HepG2 (cell line): ENCODE results near the gene MGAT5. TPM values are rescaled to one million over a fixed set of nuclear protein-coding genes. Genes with fewer than 3 reads are reported as not detected.

Experiments
- ATAC-seq: fragments of 200-7000 bp; cut with Tn5 transposase; 3 replicates; pipeline ENCODE4 v1.9.1; 2020; ENCODE audit warnings: mild to moderate bottlenecking, moderate library complexity
- BruUV-seq: library from RNA; stranded (reverse); fragments of 400-500 nt; replicated peaks from 2 replicates; lab custom pipeline; 2021; lab: Mats Ljungman, UMichigan
- CTCF ChIA-PET: fragments of 300-600 bp; formaldehyde crosslinking; extraction: SDS; loops from one replicate; lab custom pipeline; 2021; ENCODE audit warnings: low total read pairs, inconsistent platforms, low intra/inter-chr PET ratio; lab: Yijun Ruan, JAX
- POLR2A ChIA-PET: fragments of 350-600 bp; sonication (Branson Sonifier 250); formaldehyde crosslinking; loops from one replicate; lab custom pipeline; 2020; ENCODE audit warnings: antibody characterized with exemption, inconsistent platforms; lab: Yijun Ruan, JAX
- DNase-seq: peaks from one replicate; pipeline ENCODE4 v3.0.0-alpha.2; 2015; ENCODE audit warnings: low spot score
- FAIRE-seq: peaks from 3 replicates; lab custom pipeline; 2011; peaks lifted over from hg19 to GRCh38; lab: Jason Lieb, UNC
- H2AFZ ChIP-seq: one replicate; pipeline ENCODE4 v1.6.1; 2011; ENCODE audit warnings: low read length, inconsistent platforms
- H3K27ac ChIP-seq: fragments of 300-600 bp; 3 replicates; pipeline ENCODE4 v1.8.0; 2011; ENCODE audit warnings: mixed run types, mild to moderate bottlenecking, mixed read lengths, low read length, inconsistent platforms; ENCODE audit not compliant: insufficient read depth; ENCODE audit errors: extremely low read length
- H3K27me3 ChIP-seq, 2 experiments: fragments of 200-600 bp in 1 of 2; 2 replicates in 1 of 2; 3 replicates in 1 of 2; pipeline versions ENCODE4 v1.6.0 to v1.8.0; 2011; ENCODE audit warnings: low read length in 2 of 2, mild to moderate bottlenecking in 2 of 2, moderate library complexity in 2 of 2, inconsistent platforms in 1 of 2; ENCODE audit not compliant: insufficient read depth in 2 of 2, control insufficient read depth in 1 of 2
- H3K36me3 ChIP-seq, 2 experiments: fragments of 200-600 bp in 1 of 2; replicated peaks in 1 of 2; 2 replicates in 1 of 2; 3 replicates in 1 of 2; pipeline versions ENCODE4 v1.5.1 to v1.8.0; 2011; ENCODE audit warnings: low read length in 2 of 2, inconsistent platforms in 1 of 2; ENCODE audit not compliant: insufficient read depth in 2 of 2, control insufficient read depth in 1 of 2
- H3K4me1 ChIP-seq: 2 replicates; pipeline ENCODE4 v1.5.1; 2012; ENCODE audit warnings: low read length, inconsistent platforms; ENCODE audit not compliant: insufficient read depth
- H3K4me2 ChIP-seq: 2 replicates; pipeline ENCODE4 v1.6.0; 2011; ENCODE audit warnings: low read depth, low read length, inconsistent platforms
- H3K4me3 ChIP-seq, 3 experiments: fragments of 200-600 bp in 1 of 3; sonication (generic), shearing (Covaris generic) in 1 of 3; replicated peaks in 1 of 3; 2 replicates each; pipeline ENCODE4 v1.5.1; 2011 to 2016; ENCODE audit warnings: low read length in 3 of 3, inconsistent platforms in 2 of 3, low read depth in 2 of 3, mild to moderate bottlenecking in 2 of 3, control low read depth in 1 of 3, mixed read lengths in 1 of 3; ENCODE audit not compliant: insufficient read depth in 1 of 3
- H3K79me2 ChIP-seq: one replicate; pipeline ENCODE4 v1.6.1; 2011; ENCODE audit warnings: low read length, inconsistent platforms; ENCODE audit not compliant: insufficient read depth
- H3K9ac ChIP-seq: 2 replicates; pipeline ENCODE4 v1.6.0; 2011; ENCODE audit warnings: mild to moderate bottlenecking, low read depth, low read length, inconsistent platforms; ENCODE audit not compliant: insufficient read depth
- H3K9me3 ChIP-seq: 2 replicates; pipeline ENCODE4 v1.5.1; 2012; ENCODE audit warnings: mild to moderate bottlenecking, low read length
- H4K20me1 ChIP-seq: 2 replicates; pipeline ENCODE4 v1.6.0; 2011; ENCODE audit warnings: inconsistent platforms, mild to moderate bottlenecking, low read length, moderate library complexity; ENCODE audit not compliant: insufficient read depth
- CHCHD3 ChIP-seq: sonication (generic); formaldehyde crosslinking; IDR thresholded peaks from 2 replicates; pipeline ENCODE4 v1.8.0; 2022; ENCODE audit warnings: mild to moderate bottlenecking, missing genetic modification reagents, moderate library complexity
- GTF3A ChIP-seq: sonication (generic); formaldehyde crosslinking; conservative IDR thresholded peaks from 2 replicates; pipeline ENCODE4 v1.4.0; 2020; ENCODE audit warnings: mild to moderate bottlenecking, missing genetic modification reagents
- HCFC1 ChIP-seq: fragments of 150-350 bp; IDR thresholded peaks from 2 replicates; pipeline ENCODE4 v1.6.1; 2014; ENCODE audit warnings: low read depth, low read length
- HMG20B ChIP-seq: conservative IDR thresholded peaks from 2 replicates; pipeline ENCODE4 v1.6.1; 2016; ENCODE audit warnings: missing genetic modification reagents, missing compliant biosample characterization
- IKZF1 ChIP-seq: fragments of 450-650 bp; IDR thresholded peaks from 2 replicates; pipeline ENCODE4 v1.7.1; 2016
- KLF12 ChIP-seq: sonication (generic); formaldehyde crosslinking; IDR thresholded peaks from 2 replicates; pipeline ENCODE4 v1.4.0; 2020; ENCODE audit warnings: missing genetic modification reagents, borderline replicate concordance
- MAF1 ChIP-seq: sonication (generic); formaldehyde crosslinking; IDR thresholded peaks from 2 replicates; pipeline ENCODE4 v1.5.0; 2020; ENCODE audit warnings: missing genetic modification reagents, borderline replicate concordance
- RBFOX2 ChIP-seq: fragments of 200-400 bp; formaldehyde crosslinking; IDR thresholded peaks from 2 replicates; pipeline ENCODE4 v1.6.1; 2017; ENCODE audit warnings: low read depth, mild to moderate bottlenecking, low read length
- RBM22 ChIP-seq: fragments of 200-400 bp; formaldehyde crosslinking; optimal IDR thresholded peaks from 2 replicates; pipeline ENCODE3; 2017; ENCODE audit warnings: mild to moderate bottlenecking, low read length, moderate library complexity
- WIZ ChIP-seq: sonication (generic); formaldehyde crosslinking; IDR thresholded peaks from 2 replicates; pipeline ENCODE4 v1.5.1; 2020; ENCODE audit warnings: mild to moderate bottlenecking, missing genetic modification reagents
- ZBTB1 ChIP-seq: sonication (generic); formaldehyde crosslinking; IDR thresholded peaks from 2 replicates; pipeline ENCODE4 v1.4.0; 2020; ENCODE audit warnings: missing genetic modification reagents, borderline replicate concordance
- ZFY ChIP-seq: sonication (generic); formaldehyde crosslinking; IDR thresholded peaks from 2 replicates; pipeline ENCODE4 v1.4.0; 2020; ENCODE audit warnings: missing genetic modification reagents
- ZNF160 ChIP-seq: sonication (generic); formaldehyde crosslinking; IDR thresholded peaks from 2 replicates; pipeline ENCODE4 v1.8.0; 2022; ENCODE audit warnings: mild to moderate bottlenecking, inconsistent platforms, missing genetic modification reagents
- WGBS: methylation state at CpG from one replicate; pipeline ENCODE4 v1.1.6; 2017; ENCODE audit warnings: low lambda C conversion rate; 5-methylcytosine and 5-hydroxymethylcytosine counted together
- in situ Hi-C: cut with HindIII; loops from 2 replicates; pipeline ENCODE4 v1.10.0; 2017; ENCODE audit warnings: low pct_unique_long_range_greater_than_20kb; ENCODE audit not compliant: extremely low pct_ligation_motif_present
- intact Hi-C: fragments of 100-400 bp; cut with micrococcal nuclease; formaldehyde crosslinking; loops from one replicate; pipeline ENCODE4 v1.10.0; 2022; ENCODE audit not compliant: unreplicated experiment
- polyA plus RNA-seq, 8 experiments: library from polyadenylated mRNA; depleted of rRNA in 3 of 8; stranded (reverse) in 7 of 8; unstranded in 1 of 8; fragments of >200 nt; fragmentation: Illumina TruSeq in 4 of 8; extraction: Trizol in 4 of 8; gene quantifications; 2 replicates each; pipeline versions ENCODE4 v1.2.1 to v1.2.3, GENCODE V29; 2011 to 2016; ENCODE audit warnings: low read depth in 4 of 8, missing spikeins in 1 of 8, mixed read lengths in 1 of 8; ENCODE audit not compliant: insufficient read depth in 1 of 8
- total RNA-seq, 5 experiments: library from RNA; depleted of rRNA; stranded (reverse); fragments of >200 nt; fragmentation: Illumina TruSeq; extraction: Trizol; gene quantifications; 2 replicates each; pipeline ENCODE4 v1.2.3, GENCODE V29; 2016; ENCODE audit warnings: low read depth in 1 of 5
- TF ChIP-seq, protein P1 (sequence below): sonication (generic); formaldehyde crosslinking; IDR thresholded peaks from 2 replicates; pipeline ENCODE4 v1.5.1; 2020; ENCODE audit warnings: mild to moderate bottlenecking, missing genetic modification reagents, moderate library complexity
- TF ChIP-seq, protein P2 (sequence below): sonication (generic); formaldehyde crosslinking; IDR thresholded peaks from 2 replicates; pipeline ENCODE4 v1.8.0; 2022; ENCODE audit warnings: missing genetic modification reagents, mild to moderate bottlenecking, inconsistent platforms, borderline replicate concordance
- TF ChIP-seq, protein P3 (sequence below): sonication (generic); formaldehyde crosslinking; IDR thresholded peaks from 2 replicates; pipeline ENCODE4 v1.5.0; 2020; ENCODE audit warnings: missing genetic modification reagents
- TF ChIP-seq, protein P4 (sequence below): sonication (generic); formaldehyde crosslinking; IDR thresholded peaks from 2 replicates; pipeline ENCODE4 v1.4.0; 2020; ENCODE audit warnings: missing genetic modification reagents

Gene MGAT5
- total and polyA plus RNA-seq, 2 of the 13 experiments (the other 11 are each of a cell fraction or from before 2014, with no cell fraction given): 33.1 to 60.2 TPM

DNA sequence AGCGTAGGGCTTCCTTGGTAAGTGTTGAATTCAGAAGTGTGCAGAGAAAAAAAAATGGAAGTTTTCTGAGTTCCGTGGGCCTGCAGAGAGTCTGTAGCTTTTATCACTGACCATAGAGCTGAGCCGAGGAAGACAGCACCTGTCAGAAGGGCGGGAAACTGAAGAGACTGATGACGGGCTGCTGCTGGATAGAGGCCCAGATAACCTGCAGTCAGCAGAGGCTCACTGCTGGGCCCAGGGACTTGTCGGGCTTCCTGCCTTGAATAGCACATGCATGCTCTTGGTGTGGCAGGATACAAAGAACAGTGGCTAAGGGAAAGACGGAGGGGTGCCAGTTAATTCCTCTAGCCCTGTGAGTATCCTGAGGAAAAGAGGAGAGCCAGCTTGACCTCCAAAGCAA is 166.4 kb downstream of the MGAT5 start:
- BruUV-seq: no TSS peak
- Histone ChIP-seq H3K27ac (no peak overlapping the region), H3K36me3 (peaks cover 22 to 76% of the 10 kb centered on the region in 2 experiments), H3K9me3 (no peaks in the 10 kb centered on the region), H3K9ac (no peak overlapping the region), H3K79me2 (peaks cover 94% of the 10 kb centered on the region), H4K20me1 (peaks cover 26% of the 10 kb centered on the region), H2AFZ (no peak overlapping the region), H3K27me3 (no peaks in the 10 kb centered on the region), H3K4me1 (peaks cover 64% of the 10 kb centered on the region), H3K4me3 (no peak overlapping the region), H3K4me2 (no peak overlapping the region)
- CTCF ChIA-PET: no interaction called here
- POLR2A ChIA-PET: interaction anchor here (2.1 to 5.2 kb wide), 2 partner anchors 8 to 11 kb away, joined by 13 to 22 read pairs; no protein-coding TSS in a partner anchor
- no peak for FAIRE-seq
- in situ Hi-C loops: no loop called here
- intact Hi-C loops: no loop called here
- 84% methylated on average over 7 of the region's 7 CpGs for WGBS
- DNase-seq: no peak
- ATAC-seq: peak; percentile 46
- TF ChIP-seq, protein P1, sequence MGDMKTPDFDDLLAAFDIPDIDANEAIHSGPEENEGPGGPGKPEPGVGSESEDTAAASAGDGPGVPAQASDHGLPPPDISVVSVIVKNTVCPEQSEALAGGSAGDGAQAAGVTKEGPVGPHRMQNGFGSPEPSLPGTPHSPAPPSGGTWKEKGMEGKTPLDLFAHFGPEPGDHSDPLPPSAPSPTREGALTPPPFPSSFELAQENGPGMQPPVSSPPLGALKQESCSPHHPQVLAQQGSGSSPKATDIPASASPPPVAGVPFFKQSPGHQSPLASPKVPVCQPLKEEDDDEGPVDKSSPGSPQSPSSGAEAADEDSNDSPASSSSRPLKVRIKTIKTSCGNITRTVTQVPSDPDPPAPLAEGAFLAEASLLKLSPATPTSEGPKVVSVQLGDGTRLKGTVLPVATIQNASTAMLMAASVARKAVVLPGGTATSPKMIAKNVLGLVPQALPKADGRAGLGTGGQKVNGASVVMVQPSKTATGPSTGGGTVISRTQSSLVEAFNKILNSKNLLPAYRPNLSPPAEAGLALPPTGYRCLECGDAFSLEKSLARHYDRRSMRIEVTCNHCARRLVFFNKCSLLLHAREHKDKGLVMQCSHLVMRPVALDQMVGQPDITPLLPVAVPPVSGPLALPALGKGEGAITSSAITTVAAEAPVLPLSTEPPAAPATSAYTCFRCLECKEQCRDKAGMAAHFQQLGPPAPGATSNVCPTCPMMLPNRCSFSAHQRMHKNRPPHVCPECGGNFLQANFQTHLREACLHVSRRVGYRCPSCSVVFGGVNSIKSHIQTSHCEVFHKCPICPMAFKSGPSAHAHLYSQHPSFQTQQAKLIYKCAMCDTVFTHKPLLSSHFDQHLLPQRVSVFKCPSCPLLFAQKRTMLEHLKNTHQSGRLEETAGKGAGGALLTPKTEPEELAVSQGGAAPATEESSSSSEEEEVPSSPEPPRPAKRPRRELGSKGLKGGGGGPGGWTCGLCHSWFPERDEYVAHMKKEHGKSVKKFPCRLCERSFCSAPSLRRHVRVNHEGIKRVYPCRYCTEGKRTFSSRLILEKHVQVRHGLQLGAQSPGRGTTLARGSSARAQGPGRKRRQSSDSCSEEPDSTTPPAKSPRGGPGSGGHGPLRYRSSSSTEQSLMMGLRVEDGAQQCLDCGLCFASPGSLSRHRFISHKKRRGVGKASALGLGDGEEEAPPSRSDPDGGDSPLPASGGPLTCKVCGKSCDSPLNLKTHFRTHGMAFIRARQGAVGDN (CRISPR knock-in tag): peak; percentile 36
- 0 out of 2 replicates have a peak, but pooled peaks have one; percentile 16 for TF ChIP-seq ZFY (CRISPR knock-in tag)
- TF ChIP-seq ZBTB1 (CRISPR knock-in tag): no peak
- TF ChIP-seq GTF3A (CRISPR knock-in tag): no peak
- TF ChIP-seq, protein P2, sequence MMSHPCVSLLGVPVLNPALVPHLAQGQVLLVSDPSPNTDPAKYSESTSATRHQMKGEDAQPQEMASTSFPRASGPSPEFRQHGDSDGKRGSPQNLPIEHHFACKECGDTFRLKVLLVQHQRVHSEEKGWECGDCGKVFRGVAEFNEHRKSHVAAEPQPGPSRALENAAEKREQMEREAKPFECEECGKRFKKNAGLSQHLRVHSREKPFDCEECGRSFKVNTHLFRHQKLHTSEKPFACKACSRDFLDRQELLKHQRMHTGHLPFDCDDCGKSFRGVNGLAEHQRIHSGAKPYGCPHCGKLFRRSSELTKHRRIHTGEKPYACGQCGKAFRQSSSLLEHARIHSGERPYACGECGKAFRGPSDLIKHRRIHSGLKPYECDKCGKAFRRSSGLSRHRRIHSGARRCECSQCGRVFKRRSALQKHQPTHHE (CRISPR knock-in tag): no peak
- TF ChIP-seq KLF12 (CRISPR knock-in tag): no peak
- TF ChIP-seq HCFC1: no peak
- no peak for TF ChIP-seq HMG20B (CRISPR knock-in tag)
- no peak for TF ChIP-seq MAF1 (CRISPR knock-in tag)
- TF ChIP-seq CHCHD3: no peak
- TF ChIP-seq RBM22: peak; percentile 80
- TF ChIP-seq, protein P3, sequence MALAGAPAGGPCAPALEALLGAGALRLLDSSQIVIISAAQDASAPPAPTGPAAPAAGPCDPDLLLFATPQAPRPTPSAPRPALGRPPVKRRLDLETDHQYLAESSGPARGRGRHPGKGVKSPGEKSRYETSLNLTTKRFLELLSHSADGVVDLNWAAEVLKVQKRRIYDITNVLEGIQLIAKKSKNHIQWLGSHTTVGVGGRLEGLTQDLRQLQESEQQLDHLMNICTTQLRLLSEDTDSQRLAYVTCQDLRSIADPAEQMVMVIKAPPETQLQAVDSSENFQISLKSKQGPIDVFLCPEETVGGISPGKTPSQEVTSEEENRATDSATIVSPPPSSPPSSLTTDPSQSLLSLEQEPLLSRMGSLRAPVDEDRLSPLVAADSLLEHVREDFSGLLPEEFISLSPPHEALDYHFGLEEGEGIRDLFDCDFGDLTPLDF (CRISPR knock-in tag): no peak
- no peak for TF ChIP-seq ZNF160 (CRISPR knock-in tag)
- no peak for TF ChIP-seq WIZ (CRISPR knock-in tag)
- TF ChIP-seq RBFOX2: no peak
- TF ChIP-seq, protein P4, sequence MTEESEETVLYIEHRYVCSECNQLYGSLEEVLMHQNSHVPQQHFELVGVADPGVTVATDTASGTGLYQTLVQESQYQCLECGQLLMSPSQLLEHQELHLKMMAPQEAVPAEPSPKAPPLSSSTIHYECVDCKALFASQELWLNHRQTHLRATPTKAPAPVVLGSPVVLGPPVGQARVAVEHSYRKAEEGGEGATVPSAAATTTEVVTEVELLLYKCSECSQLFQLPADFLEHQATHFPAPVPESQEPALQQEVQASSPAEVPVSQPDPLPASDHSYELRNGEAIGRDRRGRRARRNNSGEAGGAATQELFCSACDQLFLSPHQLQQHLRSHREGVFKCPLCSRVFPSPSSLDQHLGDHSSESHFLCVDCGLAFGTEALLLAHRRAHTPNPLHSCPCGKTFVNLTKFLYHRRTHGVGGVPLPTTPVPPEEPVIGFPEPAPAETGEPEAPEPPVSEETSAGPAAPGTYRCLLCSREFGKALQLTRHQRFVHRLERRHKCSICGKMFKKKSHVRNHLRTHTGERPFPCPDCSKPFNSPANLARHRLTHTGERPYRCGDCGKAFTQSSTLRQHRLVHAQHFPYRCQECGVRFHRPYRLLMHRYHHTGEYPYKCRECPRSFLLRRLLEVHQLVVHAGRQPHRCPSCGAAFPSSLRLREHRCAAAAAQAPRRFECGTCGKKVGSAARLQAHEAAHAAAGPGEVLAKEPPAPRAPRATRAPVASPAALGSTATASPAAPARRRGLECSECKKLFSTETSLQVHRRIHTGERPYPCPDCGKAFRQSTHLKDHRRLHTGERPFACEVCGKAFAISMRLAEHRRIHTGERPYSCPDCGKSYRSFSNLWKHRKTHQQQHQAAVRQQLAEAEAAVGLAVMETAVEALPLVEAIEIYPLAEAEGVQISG (CRISPR knock-in tag): peak; percentile 32; the same call in 1 of the 2 replicates
- TF ChIP-seq IKZF1: no peak
